ENCODE data around the gene TALDO1. TPM values are rescaled to one million over a fixed set of nuclear protein-coding genes. Genes with fewer than 3 reads are reported as not detected.

Gene TALDO1
- total RNA-seq, 1 experiment from 2014 or later = 446 TPM

- POLR2A ChIA-PET (ENCODE audit: unreplicated experiment) = interaction anchor here (0.6 kb wide), 1 partner anchor 21 kb away, joined by 3 read pairs; no protein-coding TSS in a partner anchor
Observed at GRCh38 chr11:727859-728748, 19.2 kb upstream of the TALDO1 start.

GRCh38 chr11:728901-729491 lies 18.3 kb upstream of the TALDO1 start:
- Histone ChIP-seq H3K27ac (peak overlapping the region; percentile 91), H3K27me3 (ENCODE audit: insufficient read depth, low read depth) (no peaks in the 10 kb centered on the region), H3K79me2 (ENCODE audit: low read depth) (0 out of 2 replicates have a peak, but pooled peaks cover 4% of the 10 kb centered on the region), H3K36me3 (ENCODE audit: low read depth) (no peaks in the 10 kb centered on the region), H3K9me2 (ENCODE audit: insufficient read depth) (no peaks in the 10 kb centered on the region), H3K4me2 (0 out of 2 replicates have a peak overlapping the region, but pooled peaks have one; percentile 4), H3K4me3 (no peak overlapping the region), H2AFZ (no peak overlapping the region), H4K20me1 (ENCODE audit: insufficient read depth) (no peaks in the 10 kb centered on the region), H3K9me3 (ENCODE audit: insufficient read depth, low read depth) (no peaks in the 10 kb centered on the region), H3K4me1 (replicated peaks; ENCODE audit: insufficient read depth) (peaks cover 31% of the 10 kb centered on the region), H3F3A (ENCODE audit: insufficient read depth, low read depth) (peaks cover 16% of the 10 kb centered on the region)
- no peak for TF ChIP-seq CTCF (conservative IDR thresholded peaks at IDR 0.05)
- no peak for TF ChIP-seq EZH2 (IDR thresholded peaks at IDR 0.05; ENCODE audit: low read depth)
- DNase-seq = no peak
- CTCF ChIA-PET = interaction anchor here (0.6 kb wide), 1 partner anchor 8 kb away, joined by 3 read pairs; no protein-coding TSS in a partner anchor
- BruUV-seq (replicated peaks) = no TSS peak
- intact Hi-C loops (cut with micrococcal nuclease; ENCODE audit: unreplicated experiment) = loop anchor here (1.0 to 10.0 kb wide), 4 partner anchors 18 to 164 kb away; partner anchors contain the start of genes LMNTD2, RASSF7 and TALDO1
- POLR2A ChIA-PET (ENCODE audit: unreplicated experiment) = no interaction called here

More at GRCh38 chr11:727859-728748, 19.2 kb upstream of the TALDO1 start:
- Histone ChIP-seq H3K27me3 (ENCODE audit: insufficient read depth, low read depth) (no peaks in the 10 kb centered on the region), H3K79me2 (ENCODE audit: low read depth) (0 out of 2 replicates have a peak, but pooled peaks cover 4% of the 10 kb centered on the region), H3K27ac (peak overlapping the region; percentile 91), H3K4me2 (peak overlapping the region; percentile 90), H3K36me3 (ENCODE audit: low read depth) (no peaks in the 10 kb centered on the region), H3K9me2 (ENCODE audit: insufficient read depth) (no peaks in the 10 kb centered on the region), H3K9me3 (ENCODE audit: insufficient read depth, low read depth) (no peaks in the 10 kb centered on the region), H4K20me1 (ENCODE audit: insufficient read depth) (no peaks in the 10 kb centered on the region), H2AFZ (no peak overlapping the region), H3K4me3 (peak overlapping the region; percentile 58; the same call in 1 of the 2 replicates), H3F3A (ENCODE audit: insufficient read depth, low read depth) (peaks cover 16% of the 10 kb centered on the region), H3K4me1 (replicated peaks; ENCODE audit: insufficient read depth) (peaks cover 31% of the 10 kb centered on the region)
- no TSS peak for BruUV-seq (replicated peaks)
- peak; percentile 91 to 94 for DNase-seq
- peak; percentile 88 for TF ChIP-seq CTCF (conservative IDR thresholded peaks at IDR 0.05)
- no peak for TF ChIP-seq EZH2 (IDR thresholded peaks at IDR 0.05; ENCODE audit: low read depth)
- CTCF ChIA-PET = interaction anchor here (0.6 to 1.0 kb wide), 3 partner anchors 9 to 35 kb away, joined by 3 to 7 read pairs (median 7); no protein-coding TSS in a partner anchor
- intact Hi-C loops (cut with micrococcal nuclease; ENCODE audit: unreplicated experiment) = loop anchor here (1.0 to 10.0 kb wide), 5 partner anchors 19 to 163 kb away; partner anchors contain the start of genes LMNTD2, RASSF7 and TALDO1

GRCh38 chr11:729492-730074 lies 17.7 kb upstream of the TALDO1 start:
- H3K9me2 ChIP-seq (ENCODE audit: insufficient read depth) = no peaks in the 10 kb centered on the region
- H2AFZ ChIP-seq = no peak overlapping the region
- H3K79me2 ChIP-seq (ENCODE audit: low read depth) = 0 out of 2 replicates have a peak, but pooled peaks cover 4% of the 10 kb centered on the region
- H3K4me3 ChIP-seq = no peak overlapping the region
- H3F3A ChIP-seq (ENCODE audit: insufficient read depth, low read depth) = peaks cover 16% of the 10 kb centered on the region
- H3K4me1 ChIP-seq (replicated peaks; ENCODE audit: insufficient read depth) = peaks cover 31% of the 10 kb centered on the region
- H4K20me1 ChIP-seq (ENCODE audit: insufficient read depth) = no peaks in the 10 kb centered on the region
- H3K27me3 ChIP-seq (ENCODE audit: insufficient read depth, low read depth) = no peaks in the 10 kb centered on the region
- ChIA-PET POLR2A (ENCODE audit: unreplicated experiment) (no interaction called here), CTCF (no interaction called here)
- TF ChIP-seq CTCF (conservative IDR thresholded peaks at IDR 0.05) (no peak), EZH2 (IDR thresholded peaks at IDR 0.05; ENCODE audit: low read depth) (no peak)
- no peaks in the 10 kb centered on the region for H3K36me3 ChIP-seq (ENCODE audit: low read depth)
- H3K27ac ChIP-seq = no peak overlapping the region
- 0 out of 2 replicates have a peak overlapping the region, but pooled peaks have one; percentile 4 for H3K4me2 ChIP-seq
- BruUV-seq (replicated peaks) = no TSS peak
- DNase-seq = no peak
- no peaks in the 10 kb centered on the region for H3K9me3 ChIP-seq (ENCODE audit: insufficient read depth, low read depth)
- intact Hi-C loops (cut with micrococcal nuclease; ENCODE audit: unreplicated experiment) = loop anchor here (10.0 kb wide), 1 partner anchor 165 kb away; the partner anchor contains the start of genes LMNTD2 and RASSF7

All from PC-9 (cell line).